Measurements from ENCODE around the gene DEPDC1.
"Not testable (repeated sequence)": the region's sequence is repeated elsewhere in the genome, so short reads cannot be mapped to it uniquely, and the experiment has no call there.

DEPDC1 gene

GRCh38 chr1:68478662-68479061 lies 18.2 kb downstream of the DEPDC1 start:
- DNase-seq (ENCODE audit: low read depth in 2 of 2), result no peak

GRCh38 chr1:68476626-68477025 lies 20.3 kb downstream of the DEPDC1 start:
- not testable (repeated sequence) for DNase-seq (ENCODE audit: low read depth in 2 of 2)

DNA sequence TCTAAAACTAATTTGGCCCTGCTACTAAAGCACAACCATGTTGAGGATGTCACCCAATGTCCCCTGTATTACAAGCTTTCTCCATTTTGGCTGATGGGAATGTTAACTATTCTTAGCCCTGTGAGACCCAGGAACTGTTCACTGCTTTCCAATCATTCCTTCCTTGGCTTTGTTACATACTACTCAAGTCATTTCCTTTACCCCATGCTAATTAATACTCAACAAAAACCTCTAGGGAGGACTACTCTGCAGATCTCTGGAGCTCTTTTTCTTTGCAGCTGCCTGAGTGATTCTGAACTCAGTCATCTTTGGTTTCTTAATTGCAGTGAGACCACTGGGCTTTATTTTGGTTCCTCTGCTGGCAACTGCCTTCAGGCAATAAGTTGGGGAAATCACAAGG lies 23.8 kb downstream of the DEPDC1 start:
- no peak for DNase-seq (ENCODE audit: low read depth in 2 of 2)

- no peak for DNase-seq (ENCODE audit: low read depth in 2 of 2)
Measured at GRCh38 chr1:68470388-68470970, 26.4 kb downstream of the DEPDC1 start.

DNA sequence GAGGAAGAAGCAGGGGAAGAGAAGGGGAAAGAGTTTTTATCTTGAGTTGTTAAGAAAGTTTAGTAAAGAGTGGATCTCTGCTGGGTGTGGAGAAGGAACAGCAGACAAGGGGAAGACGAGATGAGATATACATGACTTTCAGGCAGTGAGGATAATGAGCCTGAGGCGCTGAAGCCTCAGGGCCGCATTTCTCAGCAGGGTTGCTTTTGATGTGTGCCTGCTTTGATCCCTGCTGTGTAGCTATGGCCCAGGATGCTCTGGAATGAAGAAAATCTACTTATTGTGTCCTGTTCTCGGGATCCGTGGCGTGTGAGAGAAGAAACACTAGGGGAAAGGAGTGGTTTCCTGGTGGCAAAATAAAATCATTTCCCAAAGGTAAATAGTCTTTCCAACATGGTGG lies 32.0 kb downstream of the DEPDC1 start:
- no peak for DNase-seq (ENCODE audit: low read depth in 2 of 2)

DNA sequence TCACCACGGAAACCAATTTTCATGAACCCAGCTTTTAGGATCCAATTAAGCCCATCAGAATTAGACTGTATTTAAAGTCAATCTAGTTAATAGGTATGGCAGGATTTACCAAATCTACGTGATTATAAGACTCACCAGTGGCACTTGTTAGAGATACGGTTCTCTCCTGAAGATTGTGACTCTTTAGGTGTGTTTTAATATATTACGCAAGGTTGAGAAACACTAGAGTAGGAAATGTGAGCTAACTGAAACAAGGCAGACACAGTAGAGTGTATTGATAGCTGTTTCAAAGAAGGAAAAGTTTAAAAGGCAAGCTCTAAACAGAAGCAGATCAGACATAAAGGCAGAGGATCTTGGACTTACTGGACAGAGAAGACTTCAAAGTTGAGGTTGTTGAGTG lies 35.9 kb downstream of the DEPDC1 start:
- no peak for DNase-seq (ENCODE audit: low read depth in 2 of 2)

GRCh38 chr1:68459796-68460195 lies 37.1 kb downstream of the DEPDC1 start:
- DNase-seq (ENCODE audit: low read depth in 2 of 2), result no peak

DNA sequence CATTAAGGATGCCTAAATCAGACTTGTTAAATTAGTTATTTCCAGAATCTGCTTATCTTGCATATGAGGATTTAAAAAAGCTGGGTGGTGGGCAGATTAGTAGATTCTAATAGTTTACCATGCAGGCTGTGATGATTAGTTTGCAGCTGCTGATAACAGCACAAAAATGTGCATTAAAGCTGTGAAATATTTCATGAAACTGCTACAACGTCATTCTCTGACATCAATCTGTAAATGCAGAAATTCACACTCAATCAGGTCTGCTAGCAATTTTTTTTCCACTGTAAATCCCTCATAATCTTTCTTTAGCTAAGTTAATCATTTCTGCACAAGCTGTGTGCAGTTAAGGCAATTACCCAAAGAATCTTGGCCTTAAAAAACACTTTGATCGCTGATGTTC lies 37.8 kb downstream of the DEPDC1 start:
- DNase-seq (ENCODE audit: low read depth in 2 of 2), result no peak

GRCh38 chr1:68456202-68456601 lies 40.7 kb downstream of the DEPDC1 start:
- no peak for DNase-seq (ENCODE audit: low read depth in 2 of 2)

- no peak for DNase-seq (ENCODE audit: low read depth in 2 of 2)
Measured at GRCh38 chr1:68454534-68454933, 42.3 kb downstream of the DEPDC1 start.

DNA sequence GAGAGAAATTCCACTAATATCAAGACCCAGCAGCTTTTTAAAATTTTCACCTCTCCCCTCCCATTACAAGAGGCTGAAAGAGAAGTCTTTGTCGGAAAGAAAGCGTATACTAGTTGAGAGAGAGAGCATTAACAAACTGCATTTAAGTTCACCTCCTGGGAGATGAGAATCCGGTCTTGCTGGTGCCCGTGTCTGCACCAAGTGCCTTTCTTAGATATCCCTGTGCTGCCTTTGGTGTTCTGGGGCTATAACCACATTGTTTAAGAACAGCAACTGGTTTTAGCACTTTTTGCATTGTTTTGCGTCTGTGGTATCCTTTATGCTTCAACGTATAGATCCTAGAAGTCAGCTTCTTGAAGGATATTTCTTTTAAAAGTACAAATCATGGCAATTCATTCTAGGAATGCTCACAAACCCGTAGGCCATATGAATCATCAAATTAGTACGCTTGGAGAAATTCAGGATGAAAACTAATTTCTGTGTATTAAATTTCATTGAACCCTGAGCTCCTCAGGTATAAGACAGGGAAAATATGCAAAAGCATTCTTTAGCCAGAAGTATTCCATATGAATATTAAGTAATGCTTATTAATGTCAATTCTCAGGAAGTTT lies 43.7 kb downstream of the DEPDC1 start:
- DNase-seq (ENCODE audit: low read depth in 2 of 2), result no peak

DNA sequence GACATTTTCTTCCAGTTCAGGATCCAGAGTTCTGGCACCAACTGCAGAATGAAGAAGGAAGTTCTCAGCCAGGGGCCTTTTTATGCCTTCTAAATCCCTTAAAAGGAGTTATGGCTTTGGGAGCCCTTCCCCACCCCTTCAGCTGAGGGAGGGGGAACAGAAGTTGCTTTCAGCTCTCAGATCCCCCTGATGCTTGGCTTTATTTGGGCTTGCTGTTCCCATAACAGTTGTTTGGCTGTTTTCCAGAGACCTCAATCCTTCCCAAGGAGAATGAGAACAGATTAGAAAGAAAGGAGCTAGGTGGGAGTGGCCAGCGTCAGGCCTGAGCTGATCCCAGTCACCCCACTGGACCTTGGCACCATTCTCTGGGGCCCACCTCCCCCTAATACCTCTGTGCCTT lies 47.0 kb downstream of the DEPDC1 start, which contains the start of gene RPE65:
Gene RPE65, minus strand, starts transcription at position 54 of the 400 bp plus-strand sequence. Its CDS starts 49 bp downstream, at position 5.
- DNase-seq (ENCODE audit: low read depth in 2 of 2), result no peak

DNA sequence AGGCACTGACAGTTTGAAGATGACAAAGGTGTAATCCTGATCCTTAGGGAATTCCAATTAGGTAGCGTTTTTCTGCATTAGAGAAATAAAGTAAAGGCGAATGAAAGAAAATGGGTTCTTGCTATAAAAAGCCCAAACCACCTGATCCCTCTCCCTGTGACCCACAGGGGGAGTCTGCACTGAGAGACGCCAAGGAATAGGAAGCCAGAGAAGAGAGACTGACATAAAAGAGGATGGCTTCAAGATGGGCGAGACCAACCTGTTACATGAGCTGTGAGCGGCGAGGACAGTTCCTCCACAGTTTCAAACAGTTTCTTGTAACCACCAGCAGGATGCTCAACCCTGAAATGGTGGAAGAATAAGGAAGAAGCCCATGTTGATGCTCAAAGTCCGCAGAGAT lies 48.5 kb downstream of the DEPDC1 start:
- DNase-seq (ENCODE audit: low read depth in 2 of 2), result no peak

DNA sequence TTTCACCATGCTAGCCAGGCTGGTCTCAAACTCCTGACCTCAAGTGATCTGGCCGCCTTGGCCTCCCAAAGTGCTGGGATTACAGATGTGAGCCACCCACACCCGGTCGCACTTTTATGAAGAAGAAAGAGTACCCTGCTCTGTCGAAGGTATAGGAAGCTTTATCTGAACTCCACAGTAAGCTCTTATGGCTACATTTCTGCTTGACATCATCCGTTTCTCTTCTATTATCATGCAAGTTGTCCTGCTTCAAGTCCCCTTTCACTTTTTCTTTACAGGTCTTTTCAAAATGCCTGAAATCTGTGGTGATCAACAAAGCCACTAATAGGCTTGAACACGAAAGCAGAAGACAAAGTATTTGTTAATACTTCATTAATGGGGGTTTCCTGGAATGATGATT lies 51.2 kb downstream of the DEPDC1 start:
- DNase-seq (ENCODE audit: low read depth in 2 of 2), result no peak

GRCh38 chr1:68442822-68443556 lies 53.9 kb downstream of the DEPDC1 start:
- DNase-seq (ENCODE audit: low read depth in 2 of 2), result no peak

DNA sequence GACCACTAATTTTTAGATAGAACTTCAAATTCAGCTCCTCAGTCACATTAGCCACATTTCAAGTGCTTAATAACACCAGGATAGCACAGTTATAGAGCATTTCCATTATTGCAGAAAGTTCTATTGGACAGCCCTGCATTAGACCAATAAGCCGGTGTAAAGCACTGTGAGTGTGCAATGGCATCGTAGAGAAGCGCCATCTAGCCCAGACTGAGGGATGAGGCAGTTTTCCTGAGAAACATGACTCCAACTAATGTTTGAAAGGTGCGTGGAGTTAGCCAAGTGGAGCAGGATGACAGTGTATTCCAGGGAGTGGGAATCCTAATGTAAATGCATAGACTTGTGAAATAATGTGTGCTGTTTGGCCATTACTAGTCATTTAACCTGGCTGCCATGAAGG lies 54.9 kb downstream of the DEPDC1 start:
- DNase-seq (ENCODE audit: low read depth in 2 of 2), result no peak

DNA sequence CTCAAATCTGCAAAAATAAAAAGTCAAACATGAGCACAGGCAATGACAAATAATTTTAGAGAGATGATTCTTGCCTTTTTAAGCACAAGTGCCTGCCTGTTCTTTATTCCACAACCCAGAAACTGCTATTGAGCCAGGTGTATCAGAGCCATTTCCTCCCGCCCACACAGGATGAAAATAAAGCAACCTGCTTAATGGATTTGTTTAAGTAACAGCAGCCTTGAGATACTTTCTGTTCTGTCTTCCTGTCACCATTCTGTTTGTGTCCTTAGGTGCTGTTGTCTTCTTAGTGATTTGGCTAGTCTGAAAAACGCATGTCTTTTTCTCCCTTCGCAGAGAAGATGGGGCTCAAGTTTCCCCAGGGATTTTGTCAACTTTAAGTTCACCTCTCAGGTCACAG lies 58.6 kb downstream of the DEPDC1 start:
- DNase-seq (ENCODE audit: low read depth in 2 of 2), result no peak

DNA sequence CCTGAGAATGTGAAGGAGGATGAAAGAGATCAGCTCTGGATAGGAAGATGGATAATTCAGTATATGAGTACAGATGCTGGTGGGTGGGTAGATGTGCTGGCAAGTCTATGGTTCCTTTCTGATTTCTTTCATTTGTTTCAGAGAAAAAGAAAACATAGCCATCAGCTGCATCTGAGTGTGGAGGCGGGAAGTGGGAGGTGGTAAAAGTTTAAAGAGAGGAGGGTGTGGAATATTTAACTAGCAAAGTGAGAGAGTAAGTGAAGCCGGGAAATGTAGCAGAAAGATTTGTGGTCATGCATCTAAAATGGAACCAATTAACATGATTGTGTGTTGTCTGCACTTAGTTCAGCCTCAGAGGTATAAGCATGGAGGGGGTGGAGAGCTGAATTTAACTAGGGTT lies 63.5 kb downstream of the DEPDC1 start:
- DNase-seq (ENCODE audit: low read depth in 2 of 2), result no peak

GRCh38 chr1:68431076-68431475 lies 65.8 kb downstream of the DEPDC1 start:
- DNase-seq (ENCODE audit: low read depth in 2 of 2), result no peak

- DNase-seq (ENCODE audit: low read depth in 2 of 2), result no peak
Measured at GRCh38 chr1:68429233-68429808, 67.6 kb downstream of the DEPDC1 start.

- no peak for DNase-seq (ENCODE audit: low read depth in 2 of 2)
Measured at GRCh38 chr1:68426594-68426993, 70.3 kb downstream of the DEPDC1 start.

Measured in stimulated activated CD8-positive, alpha-beta memory T cell treated with anti-CD3 and anti-CD28 coated beads, Interleukin-2, amount 100 ng/mL, for 48 hours (primary cell).